HG02759 (cell line): ENCODE measurements around the gene FCHO2.

Experiments
- ATAC-seq: cut with Tn5 transposase; IDR thresholded peaks from one replicate; pipeline ENCODE4 v1.9.1; 2021; ENCODE audit warnings: mild to moderate bottlenecking, moderate library complexity; ENCODE audit not compliant: unreplicated experiment

The FCHO2 gene

DNA sequence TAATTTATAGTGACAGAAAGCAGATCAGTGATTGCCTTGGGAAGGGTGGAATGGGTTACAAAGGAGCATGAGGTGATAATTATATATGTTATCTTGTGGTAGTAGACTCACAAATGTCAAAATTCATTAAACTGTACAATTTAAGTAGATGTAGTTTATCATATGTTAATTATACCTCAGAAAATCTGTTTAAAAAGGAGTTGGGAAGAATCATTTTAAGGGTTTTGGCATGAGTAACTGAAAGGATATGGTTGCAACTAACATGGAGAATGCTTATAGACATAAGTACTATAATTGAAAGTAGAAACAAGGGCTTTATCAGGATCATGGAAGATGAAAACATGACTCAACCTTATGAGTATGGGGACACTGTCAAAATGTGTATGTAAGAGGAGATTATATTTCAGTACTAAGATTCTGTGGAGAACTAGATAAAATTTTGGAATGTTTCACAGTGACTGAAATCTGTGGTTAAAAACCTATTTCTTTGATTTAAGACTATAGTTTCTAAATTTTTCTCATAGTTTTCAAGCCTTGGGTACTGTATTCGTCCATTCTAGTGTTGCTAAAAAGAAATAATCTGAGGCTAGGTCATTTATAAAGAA, 73.3 kb downstream of the FCHO2 start:
- no peak for ATAC-seq

DNA sequence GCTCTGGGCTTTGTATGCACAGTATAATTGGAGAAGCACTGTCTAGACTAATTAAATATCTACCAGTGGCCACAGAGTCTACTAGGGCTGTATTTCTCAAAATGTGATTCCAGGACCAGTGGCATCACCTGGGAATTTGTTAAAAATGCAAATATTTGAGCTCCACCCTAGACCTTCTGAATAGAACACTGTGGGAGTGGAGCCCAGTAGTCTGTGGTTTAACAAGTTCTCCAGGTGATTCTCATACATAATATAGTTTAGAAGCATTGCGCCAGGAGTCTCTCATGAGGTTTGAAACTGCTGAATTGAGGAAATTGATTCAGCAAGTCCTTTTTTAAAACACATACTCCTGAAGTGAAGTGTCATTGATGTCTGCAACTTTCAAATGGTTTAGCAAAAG, 74.7 kb downstream of the FCHO2 start:
- no peak for ATAC-seq

DNA sequence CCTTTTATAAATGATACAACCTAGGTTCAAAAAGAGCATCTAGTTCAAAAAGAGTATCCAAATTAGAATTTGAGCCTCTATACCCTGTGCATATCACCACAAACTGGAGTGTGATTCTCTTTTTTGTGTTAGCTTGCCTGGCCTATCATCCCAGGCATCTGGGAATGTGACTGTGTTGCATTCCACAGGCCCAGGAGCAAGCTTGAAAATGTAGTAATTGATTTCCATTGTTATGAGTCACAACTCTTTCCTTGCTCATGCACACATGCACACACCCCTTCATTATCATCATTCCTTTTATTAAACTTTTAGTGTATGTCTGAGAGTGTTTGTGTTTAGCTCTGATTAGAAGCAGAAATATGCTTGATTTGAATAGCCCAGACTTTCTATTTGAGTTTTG, 75.2 kb downstream of the FCHO2 start:
- no peak for ATAC-seq

DNA sequence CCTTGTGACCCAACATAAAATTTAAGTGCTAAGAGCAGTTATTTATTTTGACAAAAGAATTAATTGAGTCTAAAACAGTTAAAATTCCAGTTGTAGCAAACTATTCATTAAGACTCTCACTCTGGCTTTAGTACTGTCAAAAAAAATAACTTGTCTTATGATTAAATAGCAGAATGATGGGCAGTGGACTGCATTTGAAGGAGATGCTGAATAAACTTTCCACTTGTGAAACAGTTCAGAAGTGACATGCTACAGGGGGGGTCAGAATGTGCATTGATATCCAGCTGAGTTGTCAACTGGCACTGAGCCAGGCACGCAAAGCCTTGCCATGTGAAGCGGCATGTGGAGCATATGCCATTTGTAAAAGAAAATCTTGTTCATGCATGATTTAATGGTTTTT, 76.0 kb downstream of the FCHO2 start:
- no peak for ATAC-seq

DNA sequence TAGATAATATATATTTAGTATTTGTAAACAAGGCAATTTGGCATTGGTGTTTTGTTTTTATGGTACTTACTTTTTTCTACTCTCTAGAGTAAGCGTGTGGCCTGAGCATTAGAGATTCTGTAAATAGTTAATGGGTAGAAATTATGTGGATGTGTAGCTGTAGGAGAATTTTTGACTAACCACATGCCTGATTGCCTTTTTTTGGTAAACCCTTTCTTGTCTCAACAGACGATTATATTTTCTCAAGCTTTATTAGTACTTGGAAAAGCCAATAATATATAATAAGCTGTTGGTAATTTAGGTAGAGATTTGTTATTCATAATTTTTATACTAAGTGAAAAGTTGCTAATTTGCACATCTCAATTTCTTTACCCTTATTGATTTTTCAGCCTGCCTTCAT, 76.8 kb downstream of the FCHO2 start:
- ATAC-seq: no peak

DNA sequence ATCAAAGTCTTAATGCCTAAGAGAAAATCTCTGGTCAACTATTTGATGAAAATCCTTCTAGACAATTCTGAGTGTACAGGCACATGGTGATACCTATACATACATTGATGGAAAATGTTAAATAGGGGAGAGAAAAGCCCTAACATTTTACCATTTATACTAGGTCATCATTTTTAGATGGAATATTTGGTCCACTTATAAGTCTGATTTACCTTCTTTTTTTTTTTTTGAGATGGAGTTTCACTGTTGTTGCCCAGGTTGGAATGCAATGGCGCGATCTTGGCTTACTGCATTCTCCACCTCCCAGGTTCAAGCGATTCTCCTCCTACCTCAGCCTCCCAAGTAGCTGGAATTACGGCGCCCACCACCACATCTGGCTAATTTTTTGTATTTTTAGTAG, 81.7 kb downstream of the FCHO2 start:
- no peak for ATAC-seq

DNA sequence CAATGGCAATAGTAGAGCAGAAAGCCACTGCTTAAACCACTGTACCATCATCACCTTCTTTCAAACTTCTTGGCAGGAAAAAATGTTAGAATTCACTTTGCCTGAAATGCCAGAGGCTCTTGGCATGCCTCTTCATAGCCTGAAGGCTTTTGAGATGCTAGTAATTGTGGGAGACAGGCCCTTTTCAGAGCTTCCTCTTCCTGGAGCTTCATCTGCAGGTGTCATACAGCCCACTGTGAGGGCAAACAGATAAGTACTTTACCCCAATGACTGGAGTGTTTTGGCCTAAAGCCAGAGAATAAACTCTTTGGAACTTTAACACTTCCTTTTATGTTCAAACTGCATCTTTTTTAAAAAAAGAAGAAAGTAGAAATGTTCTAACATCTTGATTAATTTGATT, 83.2 kb downstream of the FCHO2 start:
- ATAC-seq: no peak

DNA sequence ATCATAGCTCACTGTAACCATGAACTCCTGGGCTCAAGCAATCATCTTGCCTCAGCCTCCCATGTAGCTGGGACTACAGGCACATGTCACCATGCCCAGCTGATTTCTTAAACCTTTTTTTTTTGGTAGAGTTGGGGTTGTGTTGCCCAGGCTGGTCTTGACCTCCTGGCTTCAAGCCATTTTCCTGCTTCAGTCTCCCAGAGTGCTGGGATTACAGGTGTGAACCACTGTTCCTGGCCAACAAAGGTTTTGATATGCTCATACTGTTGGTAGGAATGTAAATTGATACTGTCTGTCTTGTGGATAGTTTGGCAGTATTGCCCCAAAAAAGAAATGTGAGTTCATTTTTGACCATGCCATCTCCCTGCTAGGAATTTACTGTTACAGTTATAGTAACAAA, 87.2 kb downstream of the FCHO2 start:
- ATAC-seq: no peak

DNA sequence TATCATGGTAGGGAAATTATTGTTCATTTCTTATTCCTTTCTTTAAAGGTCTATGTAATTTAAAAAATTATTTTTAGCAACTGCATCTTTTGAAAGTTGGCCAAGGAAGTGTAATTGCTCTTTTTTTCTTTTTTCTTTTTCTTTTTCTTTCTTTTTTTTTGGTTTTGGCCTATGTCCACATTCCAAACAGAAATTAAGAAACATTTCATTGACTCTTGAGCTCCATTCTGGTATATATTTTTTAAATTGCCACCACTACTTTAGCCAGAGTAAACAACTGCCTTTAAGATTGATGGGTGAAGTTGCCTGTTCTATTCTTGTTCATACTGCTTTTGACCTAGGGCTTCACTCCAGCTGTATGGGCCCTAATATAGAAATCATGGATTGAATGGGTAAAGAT, 88.7 kb downstream of the FCHO2 start:
- ATAC-seq: no peak

DNA sequence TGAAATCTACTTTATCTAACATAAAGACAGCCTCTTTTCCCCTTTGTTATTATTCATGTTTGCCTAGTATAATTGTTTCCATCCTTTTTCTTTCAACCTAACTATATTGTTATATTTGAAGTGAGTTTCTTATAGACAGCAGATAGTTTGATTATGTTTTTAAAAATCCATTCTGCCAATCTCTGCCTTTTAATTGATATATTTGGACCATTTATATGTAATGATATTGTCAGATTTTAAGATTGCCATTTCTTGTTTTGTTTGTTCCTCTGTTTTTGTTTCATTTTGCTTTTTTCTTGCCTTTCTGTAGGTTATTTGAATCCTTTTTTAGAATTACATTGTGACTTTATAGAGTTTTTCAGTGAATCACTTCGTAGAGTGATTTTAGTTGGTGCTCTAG, 89.8 kb downstream of the FCHO2 start:
- ATAC-seq: no peak

DNA sequence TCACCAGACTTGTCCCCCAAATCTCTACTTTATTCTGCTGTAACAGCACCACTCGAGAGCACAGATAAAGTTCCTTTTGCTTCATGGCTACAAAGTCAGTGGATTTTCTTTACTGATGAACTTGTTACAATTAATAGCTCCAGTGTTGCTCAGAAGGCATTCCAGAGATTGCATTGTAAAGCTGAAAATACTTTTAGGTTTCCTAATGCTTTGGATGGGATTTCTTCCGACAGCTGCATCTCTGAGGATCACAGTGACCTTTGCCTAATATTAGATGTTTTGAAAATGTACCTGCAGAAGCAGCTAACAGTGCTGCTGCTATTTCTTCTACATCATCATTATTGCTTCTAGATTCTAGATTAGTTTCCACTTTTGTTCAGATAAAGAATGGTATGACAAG, 105.8 kb downstream of the FCHO2 start:
- no peak for ATAC-seq

DNA sequence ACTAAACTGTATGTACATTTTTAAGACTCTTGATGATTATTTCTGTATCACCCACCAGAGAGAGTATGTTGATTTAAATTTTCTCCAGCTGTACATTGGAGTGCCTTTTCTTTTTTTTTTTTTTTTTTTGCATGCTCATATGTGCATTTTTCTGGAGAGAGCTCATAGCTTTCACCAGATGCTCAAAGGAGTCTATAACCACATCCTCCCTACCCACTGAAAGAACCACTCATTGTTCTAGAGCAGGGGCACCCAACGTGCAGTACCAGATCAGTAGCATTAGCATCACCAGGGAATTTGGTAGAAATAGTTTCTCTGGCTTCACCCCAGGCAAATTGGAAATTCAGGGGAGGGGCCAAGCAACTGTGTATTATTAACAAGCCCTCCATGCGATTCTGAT, 110.6 kb downstream of the FCHO2 start:
- ATAC-seq: no peak

DNA sequence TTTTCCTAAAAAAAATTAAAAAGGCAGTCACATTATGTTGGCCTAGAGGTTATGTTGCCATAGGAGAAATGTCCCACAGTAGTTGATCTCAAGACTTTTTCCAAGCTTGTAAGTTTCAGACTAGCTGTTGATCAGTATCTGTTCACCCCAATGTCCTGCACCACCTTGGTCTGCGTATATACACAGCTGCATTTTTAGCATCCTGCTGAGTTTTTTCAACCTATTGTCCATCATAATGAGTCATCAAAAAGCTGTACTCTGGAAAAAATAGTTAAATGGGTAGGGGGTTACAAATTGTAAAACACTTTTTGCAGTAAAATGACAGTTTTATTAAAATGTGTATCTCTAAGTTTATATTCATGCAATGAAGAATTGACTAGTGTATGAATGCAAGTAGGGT, 111.4 kb downstream of the FCHO2 start:
- ATAC-seq: no peak

DNA sequence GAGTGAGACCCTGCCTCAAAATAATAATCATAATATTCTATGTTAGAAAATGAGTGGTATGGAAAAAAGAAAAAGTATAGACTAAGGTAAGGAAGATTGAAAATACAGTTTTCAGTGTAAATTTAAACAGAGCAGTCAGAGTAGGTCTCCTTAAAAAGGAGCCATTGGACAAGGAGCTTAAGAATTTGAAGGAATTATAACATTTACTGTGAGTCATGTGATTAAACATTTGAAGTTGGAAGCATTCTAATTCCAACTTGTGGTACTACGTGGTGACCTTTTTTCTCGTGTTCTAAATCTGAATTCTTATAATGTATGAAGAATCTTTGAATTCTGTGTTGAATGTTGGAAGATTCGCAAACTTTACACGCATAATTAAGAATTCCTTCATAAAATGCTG, 125.3 kb downstream of the FCHO2 start:
- no peak for ATAC-seq

DNA sequence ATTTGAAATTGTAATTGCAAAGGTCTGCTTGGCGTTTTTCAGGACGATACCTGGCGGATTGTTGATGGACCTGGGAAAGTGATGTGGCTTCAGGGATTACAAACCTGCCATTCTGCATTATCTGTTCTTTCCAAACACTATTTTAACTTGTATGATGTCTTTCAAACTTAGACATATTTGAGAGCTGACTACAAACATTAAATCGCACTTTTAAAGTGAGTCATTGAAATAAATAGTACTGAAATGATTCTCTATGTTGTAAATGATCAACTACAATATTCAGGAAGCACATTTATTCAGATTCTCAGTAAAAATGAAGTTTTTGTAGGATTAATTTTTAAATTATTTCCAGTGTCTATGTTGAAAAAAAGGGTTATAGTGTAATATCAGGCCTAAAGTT, 132.2 kb downstream of the FCHO2 start:
- no peak for ATAC-seq

DNA sequence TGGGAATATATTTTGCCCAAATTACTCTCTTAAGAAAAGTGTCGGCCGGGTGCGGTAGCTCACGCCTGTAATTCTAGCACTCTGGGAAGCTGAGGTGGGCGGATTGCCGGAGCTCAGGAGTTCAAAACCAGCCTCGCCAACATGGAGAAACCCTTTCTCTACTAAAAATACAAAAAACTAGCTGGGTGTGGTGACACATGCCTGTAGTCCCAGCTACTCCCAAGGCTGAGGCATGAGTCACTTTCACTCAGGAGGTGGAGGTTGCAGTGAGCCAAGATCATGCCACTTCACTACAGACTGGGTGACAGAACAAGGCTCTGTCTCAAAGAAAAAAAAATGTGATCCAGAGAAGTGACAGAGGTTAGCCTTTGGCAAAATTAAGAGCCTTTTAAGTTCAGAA, 138.1 kb downstream of the FCHO2 start:
- no peak for ATAC-seq

DNA sequence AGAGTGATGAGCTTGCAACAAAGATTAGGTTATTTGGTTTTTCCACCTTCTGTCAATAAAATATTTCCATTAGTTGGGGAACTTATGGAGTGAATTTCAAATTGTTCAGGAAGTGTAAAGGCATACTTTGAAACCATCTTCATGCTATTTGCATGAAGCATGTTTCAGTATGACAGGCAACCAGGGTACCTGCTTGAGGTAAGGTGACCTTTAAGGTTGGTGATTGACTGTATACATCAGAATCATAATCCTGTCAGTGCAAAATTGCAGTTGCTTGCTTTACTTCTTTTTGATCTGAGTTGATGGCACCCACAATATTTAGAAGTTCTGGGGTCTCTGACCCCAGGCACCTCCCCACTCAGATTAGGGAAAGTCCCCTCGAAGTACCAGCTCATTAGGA, 138.6 kb downstream of the FCHO2 start:
- no peak for ATAC-seq

DNA sequence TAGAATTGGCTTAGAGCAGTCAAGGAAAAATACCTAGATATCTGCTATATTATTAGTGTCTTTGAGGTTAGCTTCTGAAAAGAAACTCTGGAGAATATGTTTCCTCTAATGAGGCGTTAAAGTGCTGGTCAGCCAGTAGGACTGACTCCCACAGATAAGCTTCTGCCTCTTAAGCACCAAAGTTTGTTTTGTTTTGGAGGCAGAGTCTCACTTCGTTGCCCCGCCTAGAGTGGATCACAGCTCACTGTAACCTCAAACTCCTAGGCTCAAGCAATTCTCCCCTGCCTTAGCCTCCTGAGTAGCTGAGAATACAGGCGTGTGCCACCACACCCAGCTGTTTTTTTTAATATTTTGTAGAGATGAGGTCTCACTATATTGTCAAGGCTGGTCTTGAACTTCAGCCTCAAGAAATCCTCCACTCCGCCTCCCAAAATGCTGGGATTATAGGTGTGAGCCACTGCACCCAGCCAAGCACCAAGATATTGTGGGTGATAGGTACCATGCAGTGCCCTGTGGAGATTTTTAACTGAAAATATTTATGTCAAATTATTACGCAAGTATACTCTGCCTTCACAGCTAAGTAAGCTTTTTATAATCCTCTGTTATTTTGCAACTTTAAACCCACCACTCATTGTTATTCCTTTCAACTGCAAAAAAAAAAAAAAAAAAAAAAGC, 139.9 kb downstream of the FCHO2 start:
- ATAC-seq: no peak

DNA sequence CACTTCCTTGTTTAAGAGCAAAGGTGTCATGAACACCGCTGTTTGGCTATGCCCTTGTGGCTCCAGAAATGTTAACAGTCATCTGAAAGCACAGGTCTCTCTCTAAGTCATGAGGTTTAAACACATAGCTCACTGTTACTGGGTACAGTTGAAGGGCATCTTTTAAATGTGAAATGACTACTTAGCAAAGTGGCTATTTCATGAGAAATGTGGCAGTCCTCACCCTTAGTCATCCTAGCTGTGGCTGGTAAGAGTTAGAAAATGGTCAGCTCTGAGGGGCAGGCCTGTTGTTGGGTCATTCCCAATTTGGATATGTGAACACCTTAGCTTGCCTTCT, 140.4 kb downstream of the FCHO2 start:
- no peak for ATAC-seq

DNA sequence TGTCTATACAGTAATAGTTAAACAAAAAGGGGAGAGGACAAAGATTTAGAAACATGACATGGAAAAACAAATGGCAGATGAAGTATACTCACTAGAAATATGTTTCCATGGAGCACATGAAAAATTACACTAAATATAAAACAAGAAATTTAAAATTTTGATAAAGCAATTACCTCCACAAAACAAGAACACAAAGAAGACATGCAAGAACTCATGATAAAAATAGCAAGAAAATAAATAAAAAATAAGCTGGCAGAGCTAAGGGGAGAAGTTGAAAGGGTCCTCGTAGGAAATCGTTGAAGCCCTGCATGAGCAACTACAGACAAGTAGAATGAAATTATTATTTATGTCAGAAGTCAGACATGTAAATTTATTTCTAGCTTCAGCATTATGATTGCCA, 141.9 kb downstream of the FCHO2 start:
- ATAC-seq: no peak

DNA sequence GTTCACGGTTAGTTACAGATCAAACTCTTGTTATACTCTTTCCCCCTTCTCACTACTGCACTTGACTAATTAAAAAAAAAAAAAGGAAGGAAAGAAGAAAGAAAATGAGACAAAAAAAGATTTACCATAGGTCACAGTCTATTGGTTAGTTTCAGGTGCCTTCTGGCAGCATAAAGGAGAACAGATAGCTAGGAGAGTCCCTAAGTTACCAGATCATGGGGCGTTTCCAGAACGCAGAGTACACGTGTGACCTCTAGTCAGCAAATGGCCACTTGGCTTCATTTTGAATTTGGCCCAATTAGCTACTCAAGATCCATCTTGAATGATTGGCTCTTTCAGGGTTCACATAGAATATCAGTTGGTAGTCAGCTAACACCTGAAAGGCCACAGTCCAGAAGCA, 144.3 kb downstream of the FCHO2 start:
- no peak for ATAC-seq

DNA sequence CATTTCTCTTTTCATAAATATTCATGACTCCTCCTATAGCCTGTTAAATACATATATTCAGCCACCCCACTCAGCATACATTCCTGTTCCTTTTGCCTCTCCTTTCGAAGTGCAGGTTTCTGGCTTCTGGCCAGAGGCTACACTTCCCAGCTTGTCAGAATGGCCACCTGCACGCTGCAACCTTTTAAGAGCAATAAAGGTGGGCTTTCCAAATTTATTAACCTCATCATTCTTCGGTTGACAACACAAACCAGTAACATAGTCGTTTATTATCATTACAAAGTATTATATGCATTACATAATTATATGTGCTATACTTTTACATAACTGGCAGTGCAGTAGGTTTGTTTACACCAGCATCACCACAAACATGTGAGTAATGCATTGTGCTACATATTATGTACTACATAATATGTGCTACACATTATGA, 148.0 kb downstream of the FCHO2 start:
- no peak for ATAC-seq

DNA sequence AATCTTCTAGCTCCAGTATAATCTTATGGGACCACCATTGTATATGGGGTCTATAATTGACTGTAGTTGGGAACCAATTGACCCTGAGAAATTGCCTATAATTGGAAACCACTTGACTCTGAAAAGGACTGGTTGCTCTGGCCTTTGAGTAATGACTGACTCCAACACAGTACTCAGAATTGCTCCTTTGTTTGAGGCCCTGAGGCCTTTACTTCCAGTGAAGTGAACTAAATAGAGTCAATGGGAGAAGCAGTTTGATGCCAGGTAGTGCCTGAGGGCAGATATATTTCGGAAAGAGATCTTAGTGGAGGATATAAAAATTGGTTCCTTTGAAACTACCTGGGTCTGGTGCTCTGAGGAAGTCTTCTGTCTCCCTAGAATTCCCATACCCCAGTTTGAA, 148.5 kb downstream of the FCHO2 start:
- ATAC-seq: no peak
